HCT116 (cell line): ENCODE results near the gene FSCN2. TPM values are rescaled to one million over a fixed set of nuclear protein-coding genes. Genes with fewer than 3 reads are reported as not detected.
A peak's percentile ranks its signal among the peaks of the same experiment; 100 is the strongest.

ENCODE experiments used
- ATAC-seq: fragments of 200-7000 bp; cut with Tn5 transposase; 2 replicates; pipeline ENCODE4 v1.9.1; 2020; ENCODE audit warnings: mild to moderate bottlenecking, moderate library complexity
- BruUV-seq: library from RNA; stranded (reverse); fragments of 400-500 nt; replicated peaks from 2 replicates; lab custom pipeline; 2021; lab: Mats Ljungman, UMichigan
- CTCF ChIA-PET: fragments of 300-600 bp; sonication (Branson Sonifier 250); formaldehyde crosslinking; loops from one replicate; lab custom pipeline; 2021; ENCODE audit warnings: antibody characterized with exemption; lab: Charles Lee
- POLR2A ChIA-PET: fragments of 300-600, 350-600 bp; sonication (Branson Sonifier 250); formaldehyde crosslinking; loops from one replicate; lab custom pipeline; 2021; ENCODE audit warnings: antibody characterized with exemption; lab: Charles Lee
- RAD21 ChIA-PET, 2 experiments: fragments of 300-600 bp; sonication (Branson Sonifier 250); formaldehyde crosslinking; loops; one replicate each; lab custom pipeline; 2023; ENCODE audit warnings: low total read pairs in 2 of 2; ENCODE audit not compliant: uncharacterized antibody in 2 of 2, unreplicated experiment in 2 of 2, low non-redundant PET in 1 of 2; lab: Charles Lee
- DNase-seq: peaks from one replicate; pipeline ENCODE4 v3.0.0-alpha.2; 2010; ENCODE audit warnings: low read depth, low spot score
- H2AFZ ChIP-seq: fragments of 200-600 bp; shearing (Covaris generic), sonication (generic); 2 replicates; pipeline ENCODE4 v1.6.1; 2017; ENCODE audit warnings: low read depth, mixed run types, mixed read lengths, antibody characterized with exemption, low read length; ENCODE audit not compliant: poor library complexity, severe bottlenecking
- H3K27ac ChIP-seq: 2 replicates; pipeline ENCODE4 v1.5.1; 2012; ENCODE audit warnings: low read depth, low read length
- H3K27me3 ChIP-seq: fragments of 200-600 bp; sonication (generic); 2 replicates; pipeline ENCODE4 v1.6.1; 2016; ENCODE audit warnings: mixed run types, low read length, mixed read lengths; ENCODE audit not compliant: insufficient read depth
- H3K36me3 ChIP-seq, 2 experiments: fragments of 200-500 bp in 1 of 2; fragments of 200-600 bp in 1 of 2; sonication (Bioruptor generic) in 1 of 2; sonication (generic) in 1 of 2; 2 replicates each; pipeline versions ENCODE4 v1.5.1 to v1.6.1; 2014 to 2016; ENCODE audit warnings: low read length in 2 of 2, inconsistent platforms in 1 of 2, mixed read lengths in 1 of 2, mixed run types in 1 of 2; ENCODE audit not compliant: insufficient read depth in 2 of 2, control insufficient read depth in 1 of 2
- H3K4me1 ChIP-seq, 2 experiments: fragments of 200-600 bp in 1 of 2; sonication (generic) in 1 of 2; 2 replicates each; pipeline versions ENCODE4 v1.5.1 to v1.6.1; 2012 to 2017; ENCODE audit warnings: low read length in 2 of 2, inconsistent platforms in 1 of 2, mild to moderate bottlenecking in 1 of 2, mixed read lengths in 1 of 2, mixed run types in 1 of 2, moderate library complexity in 1 of 2; ENCODE audit not compliant: insufficient read depth in 2 of 2, control insufficient read depth in 1 of 2
- H3K4me2 ChIP-seq: fragments of 200-600 bp; sonication (generic); 2 replicates; pipeline ENCODE4 v1.6.1; 2017; ENCODE audit warnings: mixed run types, low read length, mixed read lengths
- H3K4me3 ChIP-seq, 2 experiments: fragments of 200-600 bp in 1 of 2; sonication (generic) in 1 of 2; replicated peaks in 1 of 2; 2 replicates each; pipeline ENCODE4 v1.5.1; 2011 to 2016; ENCODE audit warnings: low read length in 2 of 2, control low read depth in 1 of 2, low read depth in 1 of 2, mild to moderate bottlenecking in 1 of 2, mixed read lengths in 1 of 2, mixed run types in 1 of 2
- H3K79me2 ChIP-seq: fragments of 200-600 bp; sonication (generic); 2 replicates; pipeline ENCODE4 v1.6.1; 2017; ENCODE audit warnings: mild to moderate bottlenecking, mixed run types, low read length, moderate library complexity, mixed read lengths; ENCODE audit not compliant: insufficient read depth
- H3K9ac ChIP-seq: fragments of 200-600 bp; sonication (generic); 2 replicates; pipeline ENCODE4 v1.6.1; 2016; ENCODE audit warnings: low read length, mixed read lengths
- H3K9me2 ChIP-seq: fragments of 200-600 bp; sonication (generic), shearing (Covaris generic); 2 replicates; pipeline ENCODE4 v1.6.1; 2017; ENCODE audit warnings: mixed run types, mild to moderate bottlenecking, moderate library complexity; ENCODE audit not compliant: insufficient read depth
- H3K9me3 ChIP-seq, 2 experiments: fragments of 200-500 bp in 1 of 2; fragments of 200-600 bp in 1 of 2; sonication (Bioruptor generic) in 1 of 2; sonication (generic) in 1 of 2; 2 replicates each; pipeline ENCODE4 v1.6.1; 2014 to 2017; ENCODE audit warnings: low read length in 2 of 2, mixed read lengths in 2 of 2, inconsistent platforms in 1 of 2, low read depth in 1 of 2, mild to moderate bottlenecking in 1 of 2, mixed run types in 1 of 2, moderate library complexity in 1 of 2; ENCODE audit not compliant: control insufficient read depth in 1 of 2, insufficient read depth in 1 of 2
- H4K20me1 ChIP-seq: fragments of 200-600 bp; sonication (generic), shearing (Covaris generic); 2 replicates; pipeline ENCODE4 v1.6.1; 2017; ENCODE audit warnings: mixed run types, mild to moderate bottlenecking, moderate library complexity; ENCODE audit not compliant: insufficient read depth
- ATF3 ChIP-seq: IDR thresholded peaks from 2 replicates; pipeline ENCODE4 v1.6.1; 2012
- CEBPB ChIP-seq: IDR thresholded peaks from 2 replicates; pipeline ENCODE4 v1.6.1; 2012; ENCODE audit warnings: low read depth
- CTCF ChIP-seq, 3 experiments: fragments of 200-600 bp in 1 of 3; sonication (generic) in 1 of 3; IDR thresholded peaks in 2 of 3; conservative IDR thresholded peaks in 1 of 3; 2 replicates each; pipeline ENCODE4 v1.5.1; 2012 to 2017; ENCODE audit warnings: low read depth in 2 of 3, low read length in 2 of 3, antibody characterized with exemption in 1 of 3, borderline replicate concordance in 1 of 3, control low read depth in 1 of 3, mild to moderate bottlenecking in 1 of 3, mixed read lengths in 1 of 3, mixed run types in 1 of 3, moderate library complexity in 1 of 3; ENCODE audit not compliant: insufficient read depth in 1 of 3
- ELF1 ChIP-seq: IDR thresholded peaks from 2 replicates; pipeline ENCODE4 v1.6.1; 2012; ENCODE audit warnings: low read depth, borderline replicate concordance
- MAX ChIP-seq: IDR thresholded peaks from 2 replicates; pipeline ENCODE4 v1.6.1; 2012
- SP1 ChIP-seq: IDR thresholded peaks from 2 replicates; pipeline ENCODE4 v1.6.1; 2012; ENCODE audit warnings: low read depth
- intact Hi-C: fragments of 100-400 bp; cut with micrococcal nuclease; formaldehyde crosslinking; loops from 2 replicates; pipeline ENCODE4 v1.10.0; 2022
- total RNA-seq: library from RNA; stranded (reverse); gene quantifications from one replicate; pipeline ENCODE4 v1.2.1, GENCODE V29; 2021; ENCODE audit not compliant: unreplicated experiment

Gene FSCN2
- total RNA-seq, 1 experiment from 2014 or later: 10.1 TPM

GRCh38 chr17:81524865-81525159, 3.4 kb upstream of the FSCN2 start:
- Histone ChIP-seq H3K4me2 (no peak overlapping the region), H3K9me2 (no peaks in the 10 kb centered on the region), H4K20me1 (no peaks in the 10 kb centered on the region), H3K9me3 (no peaks in the 10 kb centered on the region), H3K9ac (no peak overlapping the region)
- no TSS peak for BruUV-seq
- intact Hi-C loops: no loop called here
- no peak for ATAC-seq
- RAD21 ChIA-PET: no interaction called here
- TF ChIP-seq MAX (no peak), CEBPB (no peak), SP1 (no peak), ELF1 (no peak), ATF3 (no peak)
- TF ChIP-seq, all 23 proteins: peak for 0
- no peak overlapping the region for H3K27ac ChIP-seq
- ChIA-PET CTCF (no interaction called here), POLR2A (no interaction called here)
- no peak overlapping the region for H2AFZ ChIP-seq
- H3K4me1 ChIP-seq: peaks cover 22 to 51% of the 10 kb centered on the region in 2 experiments
- H3K4me3 ChIP-seq: no peak overlapping the region
- no peaks in the 10 kb centered on the region for H3K27me3 ChIP-seq
- H3K79me2 ChIP-seq: no peaks in the 10 kb centered on the region
- no peaks in the 10 kb centered on the region for H3K36me3 ChIP-seq
- DNase-seq: no peak

- CTCF ChIA-PET: interaction anchor here (1.3 kb wide), 1 partner anchor 8 kb away, joined by 3 read pairs; no protein-coding TSS in a partner anchor
- no peaks in the 10 kb centered on the region for H3K79me2 ChIP-seq
- POLR2A ChIA-PET: interaction anchor here (0.8 to 2.2 kb wide), 3 partner anchors 10 to 14 kb away, joined by 3 to 6 read pairs (median 3); partner anchors contain the start of gene ACTG1
- RAD21 ChIA-PET: no interaction called here
- TF ChIP-seq ATF3 (no peak), CTCF (IDR thresholded peaks at IDR 0.05 in 2 of 3, conservative IDR thresholded peaks at IDR 0.05 in 1 of 3; ENCODE audit: borderline replicate concordance in 1 of 3, insufficient read depth in 1 of 3, low read depth in 2 of 3, low read length in 2 of 3) (no peak), MAX (no peak)
- TF ChIP-seq, all 23 proteins: peak for 0
- peak overlapping the region; percentile 40 to 58 for H3K4me3 ChIP-seq
- H3K9ac ChIP-seq: peak overlapping the region; percentile 68
- H2AFZ ChIP-seq: no peak overlapping the region
- ATAC-seq: no peak
- peaks cover 12 to 41% of the 10 kb centered on the region in 2 experiments for H3K4me1 ChIP-seq
- intact Hi-C loops: no loop called here
- no peaks in the 10 kb centered on the region for H4K20me1 ChIP-seq
- H3K9me3 ChIP-seq: peaks cover 0 to 7% of the 10 kb centered on the region in 2 experiments; a peak in 1 of 4 replicates
- H3K27me3 ChIP-seq: no peaks in the 10 kb centered on the region
- no peaks in the 10 kb centered on the region for H3K9me2 ChIP-seq
- H3K36me3 ChIP-seq: no peaks in the 10 kb centered on the region
- H3K27ac ChIP-seq: peak overlapping the region; percentile 72
- BruUV-seq: TSS peak; percentile 40
- H3K4me2 ChIP-seq: peak overlapping the region; percentile 75
- DNase-seq: no peak
These were observed 1.3 kb upstream of the FSCN2 start for GRCh38 chr17:81526662-81527571.
